ENCODE results near the gene MSX2.
A peak's percentile ranks its signal among the peaks of the same experiment; 100 is the strongest.

The MSX2 gene

GRCh38 chr5:174724484-174725260 is at the start of gene MSX2:
Gene MSX2, plus strand, starts transcription at chr5:174724582. Its CDS starts 78 bp downstream, at chr5:174724660.
- DNase-seq = no peak

DNA sequence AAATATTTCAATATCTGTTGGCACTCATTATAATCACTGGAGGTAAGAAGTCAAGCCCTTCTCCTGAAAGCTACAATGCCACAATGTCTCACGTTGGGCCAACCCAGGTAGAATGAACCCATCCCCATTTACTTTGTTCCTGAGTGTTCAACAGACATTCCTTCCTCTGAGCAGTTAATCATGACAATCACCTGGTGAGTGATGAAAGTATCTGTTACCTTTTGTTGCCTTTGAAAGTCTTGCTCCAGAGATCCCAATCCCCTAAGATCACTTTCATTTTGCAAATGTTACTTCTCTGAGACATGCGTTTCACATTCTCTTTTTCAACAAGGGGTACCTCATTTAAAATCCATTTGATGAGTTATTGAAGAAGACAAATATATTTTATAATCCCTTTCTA is 49.3 kb upstream of the MSX2 start:
- no peak for DNase-seq

GRCh38 chr5:174675916-174676315 is 48.5 kb upstream of the MSX2 start:
- DNase-seq = no peak

DNA sequence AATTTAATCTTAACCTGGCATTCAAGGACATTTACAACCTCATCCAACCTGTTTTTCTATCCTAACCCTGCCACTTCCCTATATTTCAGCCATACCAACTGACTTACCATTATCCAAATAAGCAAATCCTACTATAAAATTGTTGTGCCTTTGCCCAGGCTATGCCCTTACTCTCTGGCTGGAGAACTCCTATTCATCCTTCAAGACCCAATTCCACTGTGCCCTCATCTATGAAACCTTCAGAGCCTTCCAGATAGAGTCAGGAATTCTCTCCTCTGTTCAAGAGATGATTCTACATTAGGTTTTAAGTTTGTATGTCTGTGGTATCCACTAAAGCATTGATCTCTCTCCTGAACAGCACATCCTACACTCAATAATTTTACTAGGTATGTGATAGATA is 46.3 kb upstream of the MSX2 start:
- no peak for DNase-seq

DNA sequence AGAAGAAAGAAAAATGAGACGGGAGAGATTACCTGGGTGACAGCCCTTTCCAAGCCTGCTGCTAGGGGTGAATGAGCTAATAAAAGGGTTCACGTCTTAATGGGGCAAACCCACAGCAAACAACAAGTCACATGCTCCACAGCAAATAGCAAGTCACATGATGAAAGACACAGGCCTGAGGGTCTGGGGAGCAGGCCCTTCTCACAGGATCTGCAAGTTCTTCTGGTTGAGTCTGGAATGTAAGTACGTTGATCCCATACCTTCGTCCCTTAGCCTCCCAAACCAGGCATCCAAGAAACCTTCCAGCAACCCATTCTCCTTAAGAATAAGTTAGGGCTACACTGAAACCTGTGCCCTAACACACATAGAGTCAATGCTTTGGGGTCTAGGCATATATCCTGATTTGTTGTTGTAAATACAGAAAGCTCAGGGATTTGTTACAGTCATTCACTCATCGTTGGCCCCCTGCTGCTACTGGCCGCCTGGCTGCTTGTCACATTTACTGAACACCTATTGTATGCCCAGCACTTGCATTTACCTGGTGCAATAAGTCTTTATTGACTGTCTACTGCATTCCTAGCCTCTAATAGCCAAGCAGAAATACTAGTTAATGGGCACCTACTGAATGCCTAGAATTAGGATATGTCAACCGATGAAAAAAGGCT is 43.3 kb upstream of the MSX2 start:
- DNase-seq = no peak

DNA sequence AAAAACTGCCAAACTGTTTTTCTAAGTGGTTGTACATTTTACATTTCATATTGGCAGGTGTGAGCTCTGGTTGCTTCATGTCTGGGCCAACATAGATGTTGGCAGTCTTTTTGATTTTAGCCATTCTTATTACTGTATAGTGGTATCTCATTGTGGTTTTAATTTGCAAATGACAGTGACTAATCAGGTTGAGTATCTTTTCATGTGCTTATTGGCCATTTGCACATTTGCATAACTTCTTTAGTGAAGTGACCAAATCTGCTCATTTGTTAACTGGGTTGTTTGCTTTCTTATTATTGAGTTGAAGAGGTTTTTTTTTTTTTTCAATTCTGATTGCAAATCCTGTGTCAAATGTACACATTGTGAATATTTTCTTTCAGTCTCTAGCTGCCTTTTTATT is 36.9 kb upstream of the MSX2 start:
- no peak for DNase-seq

DNA sequence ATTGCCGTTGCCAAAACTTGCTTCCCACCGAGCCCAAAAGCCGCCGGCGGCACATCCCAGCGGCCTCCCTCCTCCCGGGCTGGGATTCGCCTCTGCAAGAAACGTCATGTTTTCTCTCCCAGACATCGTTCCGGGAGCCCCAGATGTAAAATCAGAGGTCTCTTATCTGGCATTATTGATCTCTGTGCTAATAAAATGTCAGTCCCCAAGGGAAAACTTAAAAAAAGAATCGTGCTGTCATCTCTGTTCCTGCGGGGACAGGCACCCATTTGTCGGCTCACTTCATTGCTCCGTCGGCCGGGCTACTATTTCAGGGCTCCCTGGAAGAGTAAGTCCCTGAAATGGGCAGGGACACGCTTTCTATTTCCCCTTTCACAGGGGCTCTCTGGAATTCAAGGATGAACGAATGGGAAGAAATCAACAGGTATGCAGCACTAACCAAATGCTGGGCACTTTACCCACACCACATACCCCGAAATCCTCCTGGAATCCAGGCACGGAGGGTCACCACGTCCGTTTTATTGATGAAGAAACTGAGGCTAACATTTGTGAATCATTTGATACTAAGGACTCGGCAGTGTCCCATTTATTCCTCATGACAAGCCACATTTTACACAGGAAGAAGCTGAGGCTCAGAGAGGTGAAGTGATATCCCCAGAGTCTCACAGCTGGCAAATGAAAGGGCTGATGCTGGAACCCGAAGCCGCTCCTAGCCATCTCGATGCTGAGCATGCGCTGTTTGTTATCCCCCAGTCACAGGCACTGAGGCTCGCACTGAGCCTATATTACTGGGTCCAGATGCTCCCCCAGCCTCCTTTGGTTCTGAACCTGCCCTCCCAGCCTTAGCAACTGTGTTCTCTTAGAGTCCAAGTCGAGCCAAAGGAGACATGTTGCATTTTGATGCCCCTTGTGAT is 35.7 kb upstream of the MSX2 start:
- DNase-seq = no peak

GRCh38 chr5:174690271-174690670 is 34.1 kb upstream of the MSX2 start:
- DNase-seq = no peak

- DNase-seq = no peak
These were observed 32.0 kb upstream of the MSX2 start for GRCh38 chr5:174692381-174692780.

GRCh38 chr5:174692982-174693422 is 31.4 kb upstream of the MSX2 start:
- DNase-seq = no peak

DNA sequence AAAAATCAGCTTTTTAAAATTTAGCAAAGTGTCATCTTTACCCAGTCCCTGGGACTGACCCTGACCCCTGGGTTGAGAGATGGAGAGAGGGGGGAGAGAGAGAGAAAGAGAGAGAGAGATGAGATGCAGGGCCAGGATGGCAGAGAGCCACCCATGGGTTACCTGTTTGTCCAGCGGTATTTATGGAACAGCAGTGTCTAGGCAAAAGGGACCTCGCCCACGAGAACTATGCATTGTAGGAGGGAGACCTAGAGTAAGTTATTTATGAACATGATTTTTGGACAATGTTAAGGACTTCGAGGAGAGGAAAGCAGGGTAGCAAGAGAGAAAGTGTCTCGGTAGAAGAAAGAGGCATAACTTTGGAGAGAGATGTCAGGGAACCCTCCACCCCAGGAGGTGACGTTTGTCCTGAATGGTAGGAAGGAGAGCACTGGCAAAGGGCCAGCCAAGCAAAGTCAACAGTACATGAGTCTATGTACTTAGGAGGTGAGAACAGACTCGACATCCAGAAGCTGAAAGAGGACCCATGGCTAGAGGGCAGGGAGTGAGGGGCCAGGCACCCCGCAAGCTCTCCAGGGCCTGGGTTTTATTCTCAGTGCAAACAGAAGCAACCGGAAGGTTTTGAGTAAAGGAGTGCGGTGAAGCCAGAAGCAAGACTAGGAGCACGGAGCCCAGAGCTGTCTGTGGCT is 30.5 kb upstream of the MSX2 start:
- peak; percentile 14 for DNase-seq

GRCh38 chr5:174694611-174695010 is 29.8 kb upstream of the MSX2 start:
- no peak for DNase-seq

GRCh38 chr5:174698156-174698555 is 26.2 kb upstream of the MSX2 start:
- DNase-seq = no peak

DNA sequence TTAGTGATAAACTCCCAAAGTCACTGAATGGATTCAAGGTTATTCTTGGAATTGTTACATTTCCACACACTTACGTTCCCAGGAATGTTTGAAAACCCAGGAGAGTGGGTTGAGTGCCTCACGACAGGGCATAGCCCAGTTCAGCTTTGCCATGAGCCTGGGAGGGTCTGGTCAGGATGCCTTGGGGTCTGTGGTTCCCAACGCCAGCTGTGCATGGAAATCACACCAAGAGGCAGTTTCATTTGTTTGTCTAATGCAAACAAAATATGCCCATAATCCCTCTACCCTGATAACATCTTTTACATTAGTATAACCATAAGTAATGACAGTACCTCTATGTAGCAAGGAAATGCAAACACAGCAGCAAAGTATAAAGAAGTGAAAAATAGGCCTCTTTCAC is 25.3 kb upstream of the MSX2 start:
- no peak for DNase-seq

DNA sequence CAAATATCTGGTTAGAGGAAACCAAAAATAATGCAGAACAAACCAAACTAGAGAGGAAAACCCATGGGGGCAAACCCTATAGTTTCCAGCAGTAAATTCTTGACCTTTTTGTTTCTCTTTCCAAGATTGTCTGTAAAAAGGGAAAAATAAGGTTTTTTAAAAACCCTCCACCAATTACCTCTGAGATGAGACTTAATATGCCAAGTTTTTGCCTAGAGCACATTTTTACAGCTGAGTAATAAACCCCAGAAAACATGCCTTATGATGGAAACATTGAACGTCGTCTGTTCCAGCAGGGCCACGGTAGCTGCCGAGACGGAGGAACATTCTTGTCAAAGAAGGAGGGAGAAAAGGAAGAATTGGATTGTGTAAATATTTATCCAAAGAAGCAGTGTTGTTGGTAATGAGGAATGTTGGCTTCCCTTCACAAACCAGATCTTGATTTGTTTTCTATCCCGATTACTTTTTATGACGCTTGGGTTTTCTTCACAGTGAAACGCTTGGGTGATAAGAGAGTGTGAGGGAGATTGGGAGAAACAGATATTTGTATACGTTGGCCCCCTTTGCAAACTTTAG is 17.3 kb upstream of the MSX2 start:
- no peak for DNase-seq

- no peak for DNase-seq
These were observed 16.7 kb upstream of the MSX2 start for GRCh38 chr5:174707671-174708070.

DNA sequence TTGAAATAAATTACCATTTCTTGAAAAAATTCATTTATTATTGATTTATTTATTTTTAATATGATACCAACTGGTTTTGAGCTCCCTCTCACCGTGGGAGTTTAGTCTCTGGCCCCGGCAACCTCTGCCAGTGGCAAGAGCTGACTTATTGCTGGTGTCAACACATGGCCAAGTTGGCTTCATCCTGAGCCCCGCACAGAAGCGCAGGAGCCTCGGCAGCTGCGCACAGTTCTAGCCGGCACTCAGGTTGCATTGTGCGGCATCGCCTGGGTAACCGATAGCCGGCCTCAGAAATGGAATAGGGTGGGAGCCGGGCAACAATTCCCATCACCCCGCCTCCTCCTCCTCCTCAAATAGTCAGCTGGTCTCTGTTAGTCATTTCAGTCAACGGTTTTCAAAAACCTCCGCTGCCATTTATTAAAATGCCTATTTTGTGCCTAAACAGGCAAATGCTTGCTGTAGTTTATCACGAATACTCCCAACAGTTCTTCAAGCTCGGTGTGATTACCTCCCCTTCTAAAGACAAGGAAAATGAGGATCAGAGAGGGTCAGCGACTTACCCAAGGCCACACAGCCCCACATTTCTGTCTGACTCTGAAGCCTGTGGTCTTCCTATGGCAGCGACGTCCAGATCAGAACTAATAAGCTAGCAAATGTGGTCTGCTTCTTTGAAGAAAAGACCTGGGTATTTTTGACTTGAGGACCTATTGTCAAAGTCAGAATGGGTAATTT is 15.7 kb upstream of the MSX2 start:
- DNase-seq = no peak

- no peak for DNase-seq
These were observed 9.6 kb upstream of the MSX2 start for GRCh38 chr5:174714751-174715150.

DNA sequence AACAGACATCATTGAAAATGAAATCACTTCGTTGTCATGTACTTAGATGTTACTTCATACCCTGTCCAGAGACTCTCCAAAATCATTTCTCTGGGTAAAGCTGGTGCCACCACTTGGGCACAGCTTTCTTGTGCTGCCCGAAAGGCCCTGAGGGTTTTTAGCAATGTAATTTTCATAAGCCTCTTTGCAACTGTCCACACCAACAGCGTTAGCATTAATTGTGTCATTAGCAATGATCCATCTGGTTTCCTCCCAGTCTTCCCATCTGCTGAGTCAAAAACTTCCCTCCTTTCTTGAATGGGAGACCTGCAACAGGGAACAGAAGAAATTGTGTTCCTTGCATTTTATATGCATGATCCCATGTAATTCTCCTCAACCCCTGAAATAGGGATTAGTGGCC is 8.6 kb upstream of the MSX2 start:
- DNase-seq = no peak

DNA sequence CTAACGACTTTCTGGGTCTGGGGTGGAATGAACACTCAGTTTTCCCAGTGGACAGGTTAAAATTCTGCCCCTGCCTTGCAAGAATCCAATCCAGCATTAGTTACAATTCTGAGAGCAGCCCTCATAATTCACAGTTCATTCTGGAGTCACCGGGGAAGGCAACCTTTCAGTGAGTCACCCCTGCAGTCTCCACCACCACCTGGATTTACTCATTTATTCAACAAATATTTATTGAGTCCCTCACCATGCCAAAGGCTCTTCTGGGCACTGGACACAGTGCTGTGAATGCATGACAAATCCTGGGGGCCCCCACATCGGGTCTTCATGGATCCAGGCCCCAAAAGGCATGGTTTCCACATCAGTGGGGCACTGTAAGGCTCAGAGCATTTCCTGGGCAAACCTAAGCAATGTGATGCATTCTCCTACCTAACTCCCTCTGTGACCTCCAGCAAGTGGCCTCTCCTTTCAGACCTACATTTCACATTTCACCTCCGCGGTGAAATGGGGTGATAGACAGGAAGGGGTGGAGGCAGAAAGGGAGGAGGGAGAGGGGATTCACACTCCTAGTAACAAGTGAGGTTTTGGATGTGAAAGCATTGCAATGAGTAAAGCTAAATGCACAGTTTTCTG is 6.4 kb upstream of the MSX2 start:
- DNase-seq = no peak

GRCh38 chr5:174718880-174719610 is 5.3 kb upstream of the MSX2 start:
- no peak for DNase-seq
